ENCODE results near the gene OPN3.

Gene OPN3

DNA sequence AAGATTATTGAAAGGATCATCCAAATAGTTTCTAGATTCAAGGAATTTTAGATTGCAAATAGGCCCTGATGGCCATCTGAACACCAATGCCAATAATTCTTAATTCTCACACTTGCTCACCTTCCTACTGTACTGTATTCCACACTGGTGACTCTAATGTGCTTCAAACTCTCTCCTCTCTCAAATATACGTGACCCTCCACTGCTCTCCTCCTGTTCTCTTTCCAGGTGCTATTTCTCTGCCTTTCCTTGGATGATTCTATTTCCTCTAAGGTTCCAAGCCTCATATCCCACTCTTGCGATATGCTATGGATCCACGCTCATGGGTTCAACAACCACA, 79.4 kb downstream of the OPN3 start:
- H3K9me3 ChIP-seq: no peaks in the 10 kb centered on the region
- TF ChIP-seq CTCF (IDR thresholded peaks at IDR 0.05; ENCODE audit: low read depth, low read length): no peak
- H3K27me3 ChIP-seq: no peaks in the 10 kb centered on the region
- H3K4me3 ChIP-seq (ENCODE audit: low read depth, low read length): no peak overlapping the region
- no peak for DNase-seq
- no peaks in the 10 kb centered on the region for H3K4me1 ChIP-seq
- H3K36me3 ChIP-seq: no peaks in the 10 kb centered on the region

DNA sequence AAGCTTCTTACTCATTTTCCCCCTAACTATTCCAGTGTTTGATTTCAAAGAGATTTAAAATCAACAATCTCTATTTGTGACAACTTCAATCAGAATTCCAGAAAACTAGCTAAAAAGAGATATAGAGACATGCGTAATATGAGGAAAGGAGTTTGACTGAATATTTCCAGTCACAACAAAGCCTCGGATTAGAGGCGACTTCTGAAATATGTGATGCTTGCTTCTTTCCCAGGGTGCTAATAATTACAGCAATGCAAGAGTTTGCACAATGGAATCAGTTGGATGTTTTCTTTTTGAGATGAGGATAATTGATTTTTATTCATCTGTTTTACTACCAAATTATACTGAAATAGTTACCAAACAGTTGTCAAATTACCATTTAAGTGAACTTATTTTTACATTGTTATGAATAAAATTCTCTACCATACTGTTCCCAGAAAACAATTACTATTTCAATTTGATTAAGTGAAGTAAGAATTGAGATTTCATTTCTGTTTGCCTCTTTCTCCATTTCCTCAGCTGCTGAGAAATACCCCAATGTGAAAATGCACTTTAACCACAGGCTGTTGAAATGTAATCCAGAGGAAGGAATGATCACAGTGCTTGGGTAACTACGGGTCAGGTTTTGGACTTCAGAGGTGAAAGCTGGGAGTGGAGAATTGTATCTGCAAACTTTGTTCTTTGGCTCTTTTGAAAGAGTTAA, 79.9 kb downstream of the OPN3 start:
- H3K9me3 ChIP-seq: no peaks in the 10 kb centered on the region
- H3K4me1 ChIP-seq: no peaks in the 10 kb centered on the region
- H3K27me3 ChIP-seq: no peaks in the 10 kb centered on the region
- no peaks in the 10 kb centered on the region for H3K36me3 ChIP-seq
- DNase-seq: no peak
- no peak for TF ChIP-seq CTCF (IDR thresholded peaks at IDR 0.05; ENCODE audit: low read depth, low read length)
- H3K4me3 ChIP-seq (ENCODE audit: low read depth, low read length): no peak overlapping the region

- Histone ChIP-seq H3K36me3 (no peaks in the 10 kb centered on the region), H3K4me3 (ENCODE audit: low read depth, low read length) (no peak overlapping the region)
Observed at GRCh38 chr1:241557551-241558193, 82.5 kb downstream of the OPN3 start.

GRCh38 chr1:241557031-241557430, 83.1 kb downstream of the OPN3 start:
- no peaks in the 10 kb centered on the region for H3K36me3 ChIP-seq
- H3K9me3 ChIP-seq: no peaks in the 10 kb centered on the region
- H3K4me3 ChIP-seq (ENCODE audit: low read depth, low read length): no peak overlapping the region
- H3K4me1 ChIP-seq: no peaks in the 10 kb centered on the region
- no peaks in the 10 kb centered on the region for H3K27me3 ChIP-seq
- TF ChIP-seq CTCF (IDR thresholded peaks at IDR 0.05; ENCODE audit: low read depth, low read length): no peak
- DNase-seq: no peak

More at GRCh38 chr1:241557551-241558193, 82.5 kb downstream of the OPN3 start:
- no peaks in the 10 kb centered on the region for H3K27me3 ChIP-seq
- H3K4me1 ChIP-seq: no peaks in the 10 kb centered on the region
- no peak for TF ChIP-seq CTCF (IDR thresholded peaks at IDR 0.05; ENCODE audit: low read depth, low read length)
- H3K9me3 ChIP-seq: no peaks in the 10 kb centered on the region
- DNase-seq: no peak

- no peaks in the 10 kb centered on the region for H3K4me1 ChIP-seq
- H3K36me3 ChIP-seq: no peaks in the 10 kb centered on the region
- H3K9me3 ChIP-seq: no peaks in the 10 kb centered on the region
- no peak overlapping the region for H3K4me3 ChIP-seq (ENCODE audit: low read depth, low read length)
- no peaks in the 10 kb centered on the region for H3K27me3 ChIP-seq
- TF ChIP-seq CTCF (IDR thresholded peaks at IDR 0.05; ENCODE audit: low read depth, low read length): no peak
- DNase-seq: no peak
Observed at GRCh38 chr1:241555526-241555925, 84.6 kb downstream of the OPN3 start.

DNA sequence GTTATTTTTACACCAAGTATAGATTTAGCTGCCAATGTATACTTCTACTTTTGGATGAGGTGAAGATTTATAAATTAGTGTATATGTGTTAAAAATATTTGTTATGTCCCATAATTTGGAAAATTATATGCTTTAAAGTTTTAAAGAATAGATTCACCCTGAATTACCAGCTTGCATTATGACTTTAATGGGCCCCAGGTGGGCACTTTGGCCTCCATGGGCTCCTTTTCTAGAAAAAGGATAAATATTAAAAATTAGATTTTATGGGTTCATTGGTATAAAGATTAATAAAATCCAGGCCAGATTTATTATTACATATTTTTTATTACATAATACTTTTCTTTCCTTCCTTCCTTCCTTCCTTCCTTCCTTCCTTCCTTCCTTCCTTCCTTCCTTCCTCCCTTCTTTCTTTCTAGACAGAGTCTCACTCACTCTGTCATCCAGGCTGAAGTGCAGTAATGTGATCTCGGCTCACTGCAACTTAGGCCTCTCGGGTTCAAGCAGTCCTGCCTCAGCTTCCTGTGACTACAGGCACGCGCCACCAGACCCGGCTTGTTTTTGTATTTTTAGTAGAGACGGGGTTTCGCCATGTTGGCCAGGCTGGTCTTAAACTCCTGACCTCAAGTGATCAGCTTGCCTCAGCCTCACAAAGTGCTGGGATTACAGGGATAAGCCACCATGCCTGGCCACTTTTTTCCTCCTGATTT, 86.1 kb downstream of the OPN3 start:
- Histone ChIP-seq H3K36me3 (no peaks in the 10 kb centered on the region), H3K27me3 (no peaks in the 10 kb centered on the region; the same call in 1 of the 2 replicates), H3K9me3 (no peaks in the 10 kb centered on the region), H3K4me3 (ENCODE audit: low read depth, low read length) (no peak overlapping the region), H3K4me1 (no peaks in the 10 kb centered on the region)
- no peak for DNase-seq
- no peak for TF ChIP-seq CTCF (IDR thresholded peaks at IDR 0.05; ENCODE audit: low read depth, low read length)

All from BE2C (cell line).